ENCODE measurements around the gene OR10A3. TPM values are rescaled to one million over a fixed set of nuclear protein-coding genes. Genes with fewer than 3 reads are reported as not detected.

OR10A3 gene
- total and polyA plus RNA-seq, 2 donors from 2014 or later, result not detected

DNA sequence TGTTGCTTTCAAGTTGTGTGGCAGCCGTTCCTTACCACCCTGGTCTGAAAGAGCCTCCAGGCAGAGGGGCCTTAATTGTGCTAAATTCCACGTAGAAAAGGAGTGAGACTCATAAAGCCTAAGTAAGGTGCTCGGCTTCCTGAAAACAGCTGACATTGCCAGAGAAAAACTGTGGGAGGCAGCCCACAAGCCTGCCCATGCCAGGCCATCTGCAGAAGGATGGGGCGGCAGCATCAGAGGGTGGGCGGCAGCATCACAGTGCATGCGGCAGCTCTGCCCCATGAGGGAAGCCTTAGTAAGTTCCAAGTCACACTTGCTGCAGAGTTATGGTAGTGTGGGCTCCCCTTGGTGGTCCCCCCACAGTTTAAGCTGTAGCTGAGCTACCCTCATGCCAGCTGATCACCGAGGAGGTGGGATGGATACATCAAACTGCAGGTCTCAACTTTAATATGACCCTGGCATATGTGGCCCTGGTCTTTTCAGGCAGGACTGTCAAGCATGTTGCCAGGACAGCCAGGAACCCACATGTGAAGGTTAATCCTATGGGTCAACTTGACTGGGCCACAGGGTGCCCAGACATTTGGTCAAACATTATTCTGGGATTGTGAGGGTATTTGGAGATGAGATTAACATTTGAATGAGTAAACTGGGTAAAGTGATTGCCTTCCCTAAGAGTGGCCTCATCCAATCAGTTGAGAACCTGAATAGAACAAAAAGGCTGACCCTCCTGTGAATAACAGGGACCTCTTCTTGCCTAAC is 42.5 kb upstream of the OR10A3 start:
- intact Hi-C loops (cut with DNase I), result loop anchor here (10.0 kb wide), 1 partner anchor 89 kb away; no protein-coding TSS in a partner anchor
- H3K27ac ChIP-seq (ENCODE audit: low read depth in 2 of 2, low read length in 2 of 2), result no peak overlapping the region
- H3K4me3 ChIP-seq (ENCODE audit: low read length in 3 of 3), result no peak overlapping the region
- H3K4me1 ChIP-seq (ENCODE audit: control insufficient read depth in 2 of 3, insufficient read depth in 2 of 3, low read depth in 1 of 3, low read length in 3 of 3), result peaks cover 2 to 14% (median 12%) of the 10 kb centered on the region in 3 donors
- no peaks in the 10 kb centered on the region for H3K36me3 ChIP-seq (ENCODE audit: control insufficient read depth in 2 of 3, insufficient read depth in 3 of 3, low read length in 3 of 3)
- FAIRE-seq, result no peak
- no peaks in the 10 kb centered on the region for H3K27me3 ChIP-seq (ENCODE audit: control insufficient read depth, insufficient read depth, low read length)
- no peak for DNase-seq
- no peak overlapping the region for H3K9ac ChIP-seq (ENCODE audit: low read length in 3 of 3)
- H3K9me3 ChIP-seq (ENCODE audit: control insufficient read depth in 2 of 3, insufficient read depth in 1 of 3, low read length in 3 of 3), result no peaks in the 10 kb centered on the region
- TF ChIP-seq, protein P1, sequence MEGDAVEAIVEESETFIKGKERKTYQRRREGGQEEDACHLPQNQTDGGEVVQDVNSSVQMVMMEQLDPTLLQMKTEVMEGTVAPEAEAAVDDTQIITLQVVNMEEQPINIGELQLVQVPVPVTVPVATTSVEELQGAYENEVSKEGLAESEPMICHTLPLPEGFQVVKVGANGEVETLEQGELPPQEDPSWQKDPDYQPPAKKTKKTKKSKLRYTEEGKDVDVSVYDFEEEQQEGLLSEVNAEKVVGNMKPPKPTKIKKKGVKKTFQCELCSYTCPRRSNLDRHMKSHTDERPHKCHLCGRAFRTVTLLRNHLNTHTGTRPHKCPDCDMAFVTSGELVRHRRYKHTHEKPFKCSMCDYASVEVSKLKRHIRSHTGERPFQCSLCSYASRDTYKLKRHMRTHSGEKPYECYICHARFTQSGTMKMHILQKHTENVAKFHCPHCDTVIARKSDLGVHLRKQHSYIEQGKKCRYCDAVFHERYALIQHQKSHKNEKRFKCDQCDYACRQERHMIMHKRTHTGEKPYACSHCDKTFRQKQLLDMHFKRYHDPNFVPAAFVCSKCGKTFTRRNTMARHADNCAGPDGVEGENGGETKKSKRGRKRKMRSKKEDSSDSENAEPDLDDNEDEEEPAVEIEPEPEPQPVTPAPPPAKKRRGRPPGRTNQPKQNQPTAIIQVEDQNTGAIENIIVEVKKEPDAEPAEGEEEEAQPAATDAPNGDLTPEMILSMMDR (IDR thresholded peaks at IDR 0.05; ENCODE audit: borderline replicate concordance, extremely low read depth, insufficient read depth), result no peak

DNA sequence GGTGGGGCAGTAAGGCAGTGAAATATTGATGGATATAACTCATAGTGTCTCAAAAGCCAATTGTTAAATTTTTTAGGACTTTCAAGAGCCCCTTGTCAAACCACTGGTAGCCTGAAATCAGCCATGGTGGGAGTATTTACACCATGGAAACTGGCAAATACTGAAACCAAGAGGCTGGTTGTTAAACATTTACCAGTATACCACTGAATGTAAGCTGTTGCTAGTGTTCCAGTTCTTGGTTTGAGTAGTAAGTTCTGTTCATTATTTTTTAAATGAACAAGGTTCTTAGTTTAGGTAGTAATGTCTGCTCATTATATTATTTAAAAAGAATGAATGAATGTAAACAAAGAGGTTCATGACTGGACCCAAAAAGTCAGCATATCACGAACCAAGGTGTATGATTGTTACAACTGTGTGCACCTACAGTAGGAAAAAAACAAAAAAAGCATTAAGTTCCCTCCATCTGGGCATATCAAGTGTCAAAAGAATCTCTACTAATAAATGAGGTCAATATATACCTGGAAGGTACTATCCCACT is 41.1 kb upstream of the OR10A3 start:
- TF ChIP-seq, protein P1 (IDR thresholded peaks at IDR 0.05; ENCODE audit: borderline replicate concordance, extremely low read depth, insufficient read depth), result no peak
- H3K4me3 ChIP-seq (ENCODE audit: low read length in 3 of 3), result no peak overlapping the region
- H3K9ac ChIP-seq (ENCODE audit: low read length in 3 of 3), result no peak overlapping the region
- DNase-seq, result no peak
- H3K4me1 ChIP-seq (ENCODE audit: control insufficient read depth in 2 of 3, insufficient read depth in 2 of 3, low read depth in 1 of 3, low read length in 3 of 3), result peaks cover 0 to under 1% (median under 1%) of the 10 kb centered on the region in 3 donors
- FAIRE-seq, result no peak
- H3K27me3 ChIP-seq (ENCODE audit: control insufficient read depth, insufficient read depth, low read length), result no peaks in the 10 kb centered on the region
- no peak overlapping the region for H3K27ac ChIP-seq (ENCODE audit: low read depth in 2 of 2, low read length in 2 of 2)
- H3K36me3 ChIP-seq (ENCODE audit: control insufficient read depth in 2 of 3, insufficient read depth in 3 of 3, low read length in 3 of 3), result no peaks in the 10 kb centered on the region
- intact Hi-C loops (cut with DNase I), result loop anchor here (10.0 kb wide), 1 partner anchor 88 kb away; no protein-coding TSS in a partner anchor
- H3K9me3 ChIP-seq (ENCODE audit: control insufficient read depth in 2 of 3, insufficient read depth in 1 of 3, low read length in 3 of 3), result no peaks in the 10 kb centered on the region

DNA sequence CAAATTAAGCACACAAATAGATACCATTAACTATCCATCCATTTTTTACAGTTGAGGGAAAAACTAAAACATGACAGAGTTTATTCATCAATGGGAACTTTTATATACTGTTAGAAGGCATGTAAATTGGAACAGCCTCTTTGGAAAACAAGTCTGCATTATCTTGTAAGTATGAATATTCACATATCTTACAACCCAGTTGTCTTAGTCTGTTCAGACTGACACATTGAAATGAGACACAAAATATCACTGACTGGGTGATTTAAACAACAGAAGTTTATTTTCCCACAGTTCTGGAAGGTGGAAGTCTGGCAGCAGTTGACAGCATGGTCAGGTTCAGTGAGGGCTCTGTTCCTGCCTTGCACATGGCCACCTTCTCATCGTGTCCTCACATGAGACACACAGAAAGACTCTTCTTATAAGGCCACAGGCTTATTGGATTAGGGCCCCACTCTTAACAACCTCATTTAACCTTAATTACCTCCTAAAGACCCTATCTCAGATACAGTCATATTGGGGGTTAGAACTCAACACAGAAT is 40.2 kb upstream of the OR10A3 start:
- Histone ChIP-seq H3K36me3 (ENCODE audit: control insufficient read depth in 2 of 3, insufficient read depth in 3 of 3, low read length in 3 of 3) (no peaks in the 10 kb centered on the region), H3K9me3 (ENCODE audit: control insufficient read depth in 2 of 3, insufficient read depth in 1 of 3, low read length in 3 of 3) (no peaks in the 10 kb centered on the region), H3K9ac (ENCODE audit: low read length in 3 of 3) (no peak overlapping the region), H3K4me1 (ENCODE audit: control insufficient read depth in 2 of 3, insufficient read depth in 2 of 3, low read depth in 1 of 3, low read length in 3 of 3) (no peaks in the 10 kb centered on the region), H3K27me3 (ENCODE audit: control insufficient read depth, insufficient read depth, low read length) (no peaks in the 10 kb centered on the region), H3K4me3 (ENCODE audit: low read length in 3 of 3) (no peak overlapping the region), H3K27ac (ENCODE audit: low read depth in 2 of 2, low read length in 2 of 2) (no peak overlapping the region)
- TF ChIP-seq, protein P1 (IDR thresholded peaks at IDR 0.05; ENCODE audit: borderline replicate concordance, extremely low read depth, insufficient read depth), result no peak
- FAIRE-seq (no peak), DNase-seq (no peak)
- intact Hi-C loops (cut with DNase I), result loop anchor here (10.0 kb wide), 1 partner anchor 87 kb away; no protein-coding TSS in a partner anchor

All from kidney (tissue), 14 donors.